NCI-H2171 treated with DMSO at 0.1 percent for 48 hours (cell line): Measurements from ENCODE around the gene STN1.

Experiments used
- DNase-seq: peaks from one replicate; lab custom pipeline; 2025; lab: John Stamatoyannopoulos, UW

STN1 gene

DNA sequence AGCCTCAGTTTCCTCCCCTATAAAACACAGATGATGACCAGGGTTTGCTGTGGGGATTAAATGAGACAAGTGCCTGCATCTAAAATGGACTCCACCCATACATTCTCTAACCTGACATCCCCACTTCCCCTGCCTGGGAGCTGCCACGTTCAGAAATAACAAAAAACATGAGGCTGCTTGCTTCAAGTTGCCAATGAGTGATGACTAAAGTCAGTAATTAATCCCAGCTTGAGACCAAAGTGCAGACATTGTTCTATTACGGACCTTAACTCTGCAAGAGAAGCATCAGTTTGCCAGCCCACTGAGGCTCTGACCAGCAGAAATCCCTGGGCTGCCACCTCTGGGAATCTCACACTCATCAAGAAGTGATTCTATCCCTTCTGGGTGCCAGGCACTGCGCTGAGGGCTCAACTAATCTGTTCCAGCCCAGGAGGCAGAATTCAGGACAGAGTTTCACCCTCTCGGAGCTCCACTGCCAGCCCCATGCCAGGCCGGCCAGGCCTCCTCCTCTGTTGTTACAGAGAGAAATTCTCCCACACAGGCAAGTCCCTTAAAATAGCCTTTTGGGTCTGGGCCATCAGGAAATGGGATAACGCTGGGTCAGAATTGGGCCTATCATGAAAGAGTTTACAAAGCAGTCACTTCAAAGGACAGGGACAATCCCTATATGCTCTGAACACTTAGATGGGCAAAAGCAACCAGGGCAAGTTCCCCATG lies 74.0 kb downstream of the STN1 start:
- DNase-seq, result no peak

DNA sequence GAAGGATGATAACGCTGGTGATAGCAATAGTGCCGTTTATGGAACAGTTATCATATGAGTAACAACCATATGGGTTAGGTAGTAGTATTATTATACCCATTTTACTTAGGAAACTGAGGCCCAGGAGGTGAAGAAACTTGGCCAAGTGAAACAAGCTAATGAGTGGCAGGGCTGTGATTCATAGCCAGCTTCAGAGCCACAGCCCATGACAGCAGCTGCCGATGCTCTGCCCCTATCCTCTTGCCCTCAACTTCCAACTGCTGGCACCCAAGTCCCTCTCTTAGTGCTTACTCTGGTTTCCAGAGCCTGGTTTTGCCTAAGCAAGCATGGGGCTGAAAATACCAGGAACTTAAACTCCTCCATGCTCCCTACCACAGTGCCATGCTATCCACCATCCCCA lies 74.9 kb downstream of the STN1 start:
- no peak for DNase-seq

GRCh38 chr10:103842605-103843004 lies 75.4 kb downstream of the STN1 start:
- no peak for DNase-seq

DNA sequence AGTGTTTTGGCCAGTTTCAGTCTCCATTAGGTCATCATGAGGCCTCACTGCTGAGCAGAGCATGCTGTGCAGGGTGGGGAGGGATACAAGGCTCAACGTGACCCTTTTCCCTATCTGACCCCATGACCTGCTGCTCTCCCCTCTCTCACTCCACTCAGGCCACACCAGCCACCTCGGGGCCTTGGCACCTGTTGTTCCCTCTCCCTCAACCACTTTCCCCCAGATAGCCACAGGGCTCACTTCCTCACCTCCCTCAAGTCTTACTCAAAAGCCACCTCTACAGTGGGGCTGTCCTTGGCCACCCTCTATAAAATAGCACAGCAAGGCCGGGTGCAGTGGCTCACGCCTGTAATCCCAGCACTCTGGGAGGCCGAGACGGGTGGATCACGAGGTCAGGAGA lies 76.5 kb downstream of the STN1 start:
- no peak for DNase-seq

- no peak for DNase-seq
Observed at GRCh38 chr10:103840740-103841070, 77.3 kb downstream of the STN1 start.

DNA sequence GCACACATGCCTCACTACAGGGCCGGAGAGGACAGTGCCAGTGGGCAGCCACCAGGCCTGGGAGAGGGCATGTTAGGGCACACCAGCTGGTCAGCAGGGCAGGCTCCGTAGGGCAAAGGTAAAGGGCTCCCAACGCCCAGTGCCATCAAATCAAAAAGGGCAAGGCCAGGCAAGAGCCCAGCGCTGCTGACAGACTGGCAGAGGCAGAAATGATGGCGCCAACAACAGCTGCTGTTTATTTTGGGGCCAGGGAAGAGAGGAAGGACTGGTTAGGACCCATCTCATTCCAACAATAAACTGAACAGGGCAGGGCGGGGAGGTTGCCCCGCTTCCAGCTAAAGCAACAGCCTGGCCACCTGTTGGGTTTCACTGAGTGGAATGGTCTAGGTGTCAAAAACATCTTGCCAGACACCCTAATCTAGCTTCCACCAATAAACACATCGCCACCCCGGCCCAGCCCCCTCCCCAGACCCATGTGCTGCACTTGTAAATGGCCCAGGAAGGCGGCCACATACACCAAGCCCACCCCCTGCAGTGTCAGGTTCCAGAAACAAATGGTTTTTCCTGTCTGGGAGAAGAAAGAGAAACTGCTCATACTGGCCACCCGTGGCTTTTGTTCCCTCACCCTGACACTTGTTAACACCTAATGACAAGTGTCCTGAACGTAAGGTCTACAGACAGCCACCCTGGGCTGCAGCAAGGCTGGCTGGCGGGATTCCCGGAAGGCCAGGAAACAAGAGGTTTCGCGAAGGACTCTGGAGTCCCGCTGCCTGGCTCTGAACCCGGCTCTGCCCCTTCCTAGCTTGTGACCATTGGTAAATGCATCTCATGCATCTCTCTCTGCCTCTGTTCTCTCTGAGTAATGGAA lies 77.9 kb downstream of the STN1 start:
- peak; percentile 89 for DNase-seq

GRCh38 chr10:103839519-103839871 lies 78.5 kb downstream of the STN1 start:
- peak; percentile 57 for DNase-seq

DNA sequence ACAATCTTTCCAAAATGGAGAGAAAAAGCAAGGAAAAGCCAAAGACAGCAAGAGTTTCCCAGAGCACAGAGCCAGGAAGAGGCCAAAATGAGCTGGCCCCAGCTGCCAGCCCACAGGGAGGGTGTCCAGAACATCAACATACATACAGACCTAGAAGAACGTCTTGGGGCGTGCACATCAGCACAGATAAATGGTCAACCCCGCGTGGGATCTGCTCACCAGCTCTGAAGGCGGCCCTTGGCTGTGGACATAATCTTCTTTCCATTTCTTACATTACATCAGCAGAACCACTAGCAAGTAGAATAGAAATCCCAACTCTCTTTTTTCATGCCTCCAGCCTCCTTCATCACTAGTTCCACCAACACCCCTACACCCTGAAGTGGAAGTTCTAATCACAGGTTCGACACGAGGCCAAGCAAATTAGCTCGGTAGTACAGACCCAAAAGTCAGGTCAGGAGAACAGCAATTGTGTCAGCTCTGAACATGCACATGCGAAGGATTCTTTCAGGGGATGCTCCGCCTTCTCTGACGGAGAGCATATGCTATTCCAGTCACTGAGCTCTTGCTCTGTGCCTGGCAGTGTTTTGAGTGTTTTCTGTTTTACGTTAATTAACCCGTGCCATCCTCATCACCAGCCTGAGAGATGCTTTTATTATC lies 79.0 kb downstream of the STN1 start:
- peak; percentile 58 for DNase-seq

GRCh38 chr10:103838070-103838395 lies 80.0 kb downstream of the STN1 start:
- no peak for DNase-seq

DNA sequence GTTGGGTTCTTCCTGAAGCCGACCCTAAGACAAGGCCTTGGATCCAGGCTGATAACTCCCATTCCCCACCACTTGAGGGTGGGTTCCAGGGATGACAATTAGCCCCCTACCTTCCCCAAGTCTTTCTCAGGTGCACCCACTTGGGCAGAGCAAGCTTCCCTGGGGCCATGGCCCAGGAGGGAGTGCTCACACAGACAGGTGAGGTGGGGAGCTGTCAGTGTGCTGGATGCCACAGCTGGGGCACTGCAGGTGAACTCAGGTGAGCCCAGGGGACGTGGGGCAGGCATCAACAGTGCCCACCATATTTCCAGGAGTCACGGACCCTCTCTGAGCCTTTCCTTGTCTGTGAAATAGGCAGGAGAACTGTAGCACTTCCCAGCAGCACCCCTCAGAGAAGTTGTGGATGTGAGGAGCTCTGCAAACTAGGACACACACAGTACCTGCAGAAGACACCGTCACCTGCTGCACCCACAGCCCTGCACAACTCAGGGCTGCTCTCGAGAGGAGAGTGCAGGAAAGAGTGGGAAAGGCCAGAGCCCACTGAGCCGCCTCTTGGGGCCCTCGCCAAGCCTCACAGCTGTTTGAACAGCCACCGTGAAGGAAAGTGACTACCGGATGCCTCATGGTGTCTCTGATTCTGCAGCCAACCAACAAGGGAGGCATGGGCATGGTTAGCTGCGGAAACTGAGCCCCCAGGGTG lies 80.5 kb downstream of the STN1 start:
- no peak for DNase-seq

DNA sequence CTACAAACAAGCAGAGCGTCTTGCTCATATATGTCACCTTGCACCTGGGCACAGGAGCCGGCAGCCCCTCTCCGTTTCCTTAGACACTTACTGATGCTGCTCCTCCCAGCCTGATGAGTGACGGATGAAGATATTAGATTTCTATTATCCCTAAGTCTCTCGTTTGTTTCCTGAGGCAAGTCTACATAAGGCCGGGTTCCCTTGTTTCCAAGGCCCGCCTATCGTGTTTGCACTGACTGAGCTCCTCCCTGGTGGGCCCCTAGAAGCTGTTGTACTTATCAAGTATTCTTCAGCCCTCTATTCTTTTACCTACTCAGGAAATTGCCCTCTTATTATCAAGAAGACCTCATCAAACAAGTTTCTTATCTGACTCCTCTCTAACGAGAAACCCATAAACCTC lies 81.1 kb downstream of the STN1 start:
- peak; percentile 62 for DNase-seq

DNA sequence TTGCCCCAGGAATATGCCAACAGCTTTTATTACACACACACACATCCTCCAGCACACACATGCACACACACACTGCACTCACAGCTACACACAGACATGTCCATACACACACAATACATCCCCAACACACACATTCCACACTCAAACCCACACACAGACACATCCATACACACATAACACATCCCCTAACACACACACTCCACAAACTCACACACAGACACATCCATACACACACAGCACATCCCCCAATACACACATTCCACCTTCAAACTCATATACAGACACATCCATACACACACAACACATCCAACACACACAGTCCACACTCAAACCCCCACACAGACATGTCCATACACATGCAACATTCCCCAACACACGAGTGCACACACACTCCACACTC lies 81.7 kb downstream of the STN1 start:
- no peak for DNase-seq

DNA sequence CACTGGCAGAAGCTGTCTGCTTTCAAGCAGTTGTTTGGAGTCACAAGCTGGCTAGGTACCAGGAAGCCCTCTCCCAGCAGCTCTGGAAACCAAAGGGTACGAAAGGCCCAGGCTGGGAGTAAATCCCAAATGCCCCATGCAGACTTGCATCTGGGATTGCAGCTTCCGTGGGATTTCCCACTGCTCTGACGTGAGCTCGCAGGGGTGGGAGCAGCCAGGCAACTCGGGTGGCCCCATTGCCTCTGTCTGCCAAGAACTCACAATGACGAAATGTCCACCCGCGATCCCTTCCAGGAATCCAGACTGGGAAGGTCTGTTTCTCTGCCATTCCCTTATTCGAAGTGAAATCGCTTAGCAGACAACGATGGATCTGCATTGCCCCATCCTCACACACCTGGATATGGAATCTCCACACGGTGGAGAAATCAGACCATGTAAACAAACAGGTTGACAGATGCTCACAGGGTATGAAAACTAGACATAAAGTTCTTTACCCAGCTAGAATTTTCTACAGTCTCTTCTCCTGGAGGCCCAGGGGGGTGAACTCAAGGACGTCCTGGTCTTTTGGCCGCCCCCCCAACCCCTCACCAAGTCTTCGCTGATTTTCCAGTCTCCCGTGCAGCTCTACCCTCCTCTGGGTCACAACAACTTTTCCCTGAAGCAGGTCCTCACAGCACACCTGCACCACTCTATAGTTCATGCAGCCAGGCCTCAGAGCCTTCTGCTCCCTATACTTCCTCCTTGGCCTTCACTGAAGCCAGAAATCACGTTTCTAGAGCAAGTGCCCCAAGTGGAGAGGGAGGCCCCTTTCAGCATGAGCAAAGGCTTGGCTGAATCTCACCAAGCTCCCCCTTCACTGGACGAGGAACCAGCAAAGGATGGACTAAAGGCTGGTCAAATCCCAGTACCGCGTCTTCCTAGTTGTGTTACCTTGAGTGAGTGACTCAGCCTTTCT lies 82.6 kb downstream of the STN1 start:
- DNase-seq, result no peak

DNA sequence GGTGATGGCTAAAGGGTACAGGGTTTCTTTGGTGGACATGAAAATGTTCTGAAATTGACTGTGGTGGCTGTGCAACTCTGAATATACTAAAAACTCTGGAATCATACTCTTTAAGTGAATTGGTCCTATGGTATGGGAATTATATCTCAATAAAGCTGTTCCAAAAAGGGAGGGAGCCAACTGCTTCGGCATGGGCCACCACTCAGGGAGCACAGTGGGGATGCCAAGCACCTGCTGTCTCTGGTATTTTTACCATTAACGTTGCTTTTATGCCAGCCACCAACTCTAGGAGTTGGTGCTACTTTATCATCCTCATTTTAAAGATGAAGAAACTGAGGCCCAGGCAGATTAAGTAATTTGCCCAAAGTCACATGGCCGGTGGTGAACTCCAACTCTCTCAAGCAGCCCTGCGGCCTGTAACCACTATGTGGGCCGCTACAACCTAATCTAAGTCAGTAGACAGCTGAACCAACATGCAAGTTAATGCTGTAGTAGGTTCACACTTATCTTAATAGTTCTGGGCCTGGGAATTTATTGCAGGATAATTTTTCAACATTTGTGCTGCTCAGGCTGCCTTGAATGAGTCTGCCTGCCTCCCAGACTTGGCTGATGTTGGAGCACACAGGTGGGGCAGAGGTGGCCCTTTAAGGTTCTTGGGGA lies 83.4 kb downstream of the STN1 start:
- DNase-seq, result no peak

- DNase-seq, result no peak
Observed at GRCh38 chr10:103833731-103834365, 84.1 kb downstream of the STN1 start.

DNA sequence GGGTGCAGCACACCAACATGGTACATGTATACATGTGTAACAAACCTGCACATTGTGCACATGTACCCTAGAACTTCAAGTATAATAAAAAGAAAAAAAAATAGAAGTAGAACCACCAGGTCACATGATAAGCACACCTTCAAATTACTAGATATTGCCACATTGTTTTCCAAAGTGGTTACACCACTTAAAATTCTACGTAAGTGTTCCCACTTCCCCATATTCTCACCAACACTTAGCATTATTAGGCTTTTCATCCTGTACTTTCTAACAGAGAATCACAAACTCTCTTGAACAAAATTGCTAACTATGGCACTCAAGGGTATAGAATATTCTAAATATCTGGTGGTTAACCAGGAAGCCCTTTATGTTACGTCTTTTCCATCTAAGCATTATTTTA lies 85.2 kb downstream of the STN1 start:
- no peak for DNase-seq
